CD4-positive, alpha-beta T cell (primary cell): ENCODE results near the gene SERPINA5. TPM values are rescaled to one million over a fixed set of nuclear protein-coding genes. Genes with fewer than 3 reads are reported as not detected.
"Not testable (repeated sequence)": the region's sequence is repeated elsewhere in the genome, so short reads cannot be mapped to it uniquely, and the experiment has no call there.

ENCODE experiments used
- ATAC-seq: fragments of 200-7000 bp; cut with Tn5 transposase; one replicate; pipeline ENCODE4 v1.10.0; 2022; ENCODE audit warnings: mild to moderate bottlenecking; ENCODE audit not compliant: poor library complexity
- CTCF ChIA-PET: fragments of 350-600 bp; sonication (Branson Sonifier 250); formaldehyde crosslinking; loops from one replicate; lab custom pipeline; 2021; ENCODE audit warnings: antibody characterized with exemption, inconsistent platforms; lab: Charles Lee
- POLR2A ChIA-PET: fragments of 350-600 bp; sonication (Branson Sonifier 250); formaldehyde crosslinking; loops from one replicate; lab custom pipeline; 2021; ENCODE audit warnings: antibody characterized with exemption, inconsistent platforms; lab: Charles Lee
- DNase-seq, 14 experiments: peaks; one replicate each; pipeline ENCODE4 v3.0.0-alpha.2; 2013 to 2020; ENCODE audit warnings: mixed read lengths in 2 of 14
- H3K27ac ChIP-seq, 2 donors: one replicate each; pipeline versions ENCODE4 v1.5.1 to v1.7.0; 2013; ENCODE audit warnings: low read length in 2 of 2, low read depth in 1 of 2, mild to moderate bottlenecking in 1 of 2
- H3K27me3 ChIP-seq, 2 experiments: 1 replicate in 1 of 2; 2 replicates in 1 of 2; pipeline versions ENCODE4 v1.6.1 to v1.7.0; 2013; ENCODE audit warnings: low read length in 2 of 2, control low read depth in 1 of 2, mild to moderate bottlenecking in 1 of 2, moderate library complexity in 1 of 2; ENCODE audit not compliant: insufficient read depth in 2 of 2, control insufficient read depth in 1 of 2
- H3K36me3 ChIP-seq: one replicate; pipeline ENCODE4 v1.6.1; 2013; ENCODE audit warnings: low read length, control low read depth; ENCODE audit not compliant: insufficient read depth
- H3K4me1 ChIP-seq: one replicate; pipeline ENCODE4 v1.6.1; 2013; ENCODE audit warnings: low read length, control low read depth; ENCODE audit not compliant: insufficient read depth
- H3K4me3 ChIP-seq: one replicate; pipeline ENCODE4 v1.5.1; 2013; ENCODE audit warnings: mild to moderate bottlenecking, low read length, moderate library complexity
- H3K9me3 ChIP-seq, 2 experiments: 1 replicate in 1 of 2; 2 replicates in 1 of 2; pipeline versions ENCODE4 v1.6.1 to v1.7.0; 2013; ENCODE audit warnings: low read length in 2 of 2, mild to moderate bottlenecking in 2 of 2, control low read depth in 1 of 2, moderate library complexity in 1 of 2; ENCODE audit not compliant: control insufficient read depth in 1 of 2, insufficient read depth in 1 of 2
- H3K27ac Mint-ChIP-seq: one replicate; pipeline ENCODE4 v1.8.0; 2020; ENCODE audit warnings: mixed read lengths
- H3K27me3 Mint-ChIP-seq: one replicate; pipeline ENCODE4 v1.8.0; 2021; ENCODE audit warnings: mixed read lengths
- H3K36me3 Mint-ChIP-seq: one replicate; pipeline ENCODE4 v1.8.0; 2021; ENCODE audit warnings: low read depth, mixed read lengths
- H3K4me1 Mint-ChIP-seq: one replicate; pipeline ENCODE4 v1.8.0; 2021; ENCODE audit warnings: low read depth, mixed read lengths
- H3K4me3 Mint-ChIP-seq: one replicate; pipeline ENCODE4 v1.8.0; 2020; ENCODE audit warnings: mild to moderate bottlenecking, mixed read lengths
- H3K9me3 Mint-ChIP-seq: one replicate; pipeline ENCODE4 v1.8.0; 2020; ENCODE audit warnings: mixed read lengths
- intact Hi-C, 2 experiments: fragments of 100-400 bp; cut with DNase I in 1 of 2; cut with micrococcal nuclease in 1 of 2; formaldehyde crosslinking; loops; one replicate each; pipeline versions ENCODE4 v1.15.1 to v1.9.0; 2023 to 2025; cut with DNase I, micrococcal nuclease
- total RNA-seq, 174 experiments: library from RNA in 2 of 174; stranded (reverse) in 2 of 174; gene quantifications; one replicate each; pipeline ENCODE4 v1.2.3 and lab custom pipeline; 2021 to 2026
- TF ChIP-seq, protein P1 (sequence below): fragments of 200-600 bp; IDR thresholded peaks from one replicate; pipeline ENCODE4 v1.8.0; 2022; ENCODE audit warnings: antibody characterized with exemption, mild to moderate bottlenecking

Gene SERPINA5
- total RNA-seq, 2 experiments from 2014 or later, result not detected

DNA sequence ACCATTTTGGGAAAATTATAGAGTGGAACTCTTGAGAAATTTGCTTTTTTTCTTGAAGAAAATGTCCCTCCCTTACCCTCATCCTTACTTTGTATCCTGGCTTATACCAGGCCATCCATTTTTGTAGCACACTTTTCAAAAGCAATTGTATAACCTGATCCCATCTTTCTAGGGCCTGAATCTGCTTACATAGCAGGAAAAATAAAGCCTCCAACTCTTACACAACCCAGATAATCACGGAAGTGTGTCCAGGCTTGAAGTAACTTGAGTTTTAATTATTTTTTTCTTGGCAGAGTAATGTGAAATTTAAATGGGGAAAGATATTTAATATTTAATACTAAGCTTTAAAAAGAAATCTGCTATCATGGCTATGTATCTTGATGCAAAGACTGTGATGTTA is 53.9 kb downstream of the SERPINA5 start:
- Mint-ChIP-seq H3K4me3 (no peak overlapping the region), H3K27ac (no peak overlapping the region), H3K27me3 (peaks cover 20% of the 10 kb centered on the region), H3K36me3 (no peaks in the 10 kb centered on the region), H3K9me3 (no peaks in the 10 kb centered on the region), H3K4me1 (no peaks in the 10 kb centered on the region)
- DNase-seq (no peak), ATAC-seq (no peak)
- Histone ChIP-seq H3K27me3 (peaks cover 0 to 2% of the 10 kb centered on the region in 2 experiments), H3K27ac (no peak overlapping the region), H3K36me3 (no peaks in the 10 kb centered on the region), H3K9me3 (no peaks in the 10 kb centered on the region), H3K4me3 (no peak overlapping the region), H3K4me1 (no peaks in the 10 kb centered on the region)
- intact Hi-C loops, result no loop called here
- TF ChIP-seq, protein P1, sequence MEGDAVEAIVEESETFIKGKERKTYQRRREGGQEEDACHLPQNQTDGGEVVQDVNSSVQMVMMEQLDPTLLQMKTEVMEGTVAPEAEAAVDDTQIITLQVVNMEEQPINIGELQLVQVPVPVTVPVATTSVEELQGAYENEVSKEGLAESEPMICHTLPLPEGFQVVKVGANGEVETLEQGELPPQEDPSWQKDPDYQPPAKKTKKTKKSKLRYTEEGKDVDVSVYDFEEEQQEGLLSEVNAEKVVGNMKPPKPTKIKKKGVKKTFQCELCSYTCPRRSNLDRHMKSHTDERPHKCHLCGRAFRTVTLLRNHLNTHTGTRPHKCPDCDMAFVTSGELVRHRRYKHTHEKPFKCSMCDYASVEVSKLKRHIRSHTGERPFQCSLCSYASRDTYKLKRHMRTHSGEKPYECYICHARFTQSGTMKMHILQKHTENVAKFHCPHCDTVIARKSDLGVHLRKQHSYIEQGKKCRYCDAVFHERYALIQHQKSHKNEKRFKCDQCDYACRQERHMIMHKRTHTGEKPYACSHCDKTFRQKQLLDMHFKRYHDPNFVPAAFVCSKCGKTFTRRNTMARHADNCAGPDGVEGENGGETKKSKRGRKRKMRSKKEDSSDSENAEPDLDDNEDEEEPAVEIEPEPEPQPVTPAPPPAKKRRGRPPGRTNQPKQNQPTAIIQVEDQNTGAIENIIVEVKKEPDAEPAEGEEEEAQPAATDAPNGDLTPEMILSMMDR, result no peak
- POLR2A ChIA-PET, result no interaction called here
- CTCF ChIA-PET, result no interaction called here

DNA sequence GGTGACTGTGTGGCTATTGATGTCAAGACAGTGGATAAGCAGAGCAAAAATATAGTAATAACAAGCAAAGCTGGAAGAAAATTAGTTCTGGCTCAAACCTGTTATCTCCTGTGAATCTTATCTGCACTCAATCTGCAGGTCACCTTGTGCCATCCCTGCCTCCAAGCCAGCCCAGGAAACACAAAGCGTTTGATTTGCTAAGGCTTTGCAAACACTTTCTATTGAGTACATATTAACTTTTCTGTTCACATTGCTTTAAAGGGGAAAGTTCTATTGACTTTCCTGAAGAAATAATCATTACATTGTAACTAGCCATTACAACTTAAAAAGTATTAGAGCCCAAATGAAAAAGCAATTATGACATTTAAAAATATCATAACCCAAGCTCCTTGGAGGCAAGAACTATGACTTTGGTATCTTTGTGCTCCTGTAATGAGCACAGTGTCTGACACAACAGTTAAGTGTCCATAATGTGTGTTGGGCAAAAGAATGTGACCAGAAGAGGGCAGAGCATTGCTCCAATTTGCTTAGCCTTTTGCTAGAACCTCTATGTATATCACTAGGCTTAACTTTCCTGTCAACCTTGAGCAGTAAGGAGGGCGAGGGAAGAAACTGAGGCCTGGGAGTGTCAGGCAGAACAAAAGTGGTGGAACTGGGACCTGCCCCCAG is 55.7 kb downstream of the SERPINA5 start:
- POLR2A ChIA-PET, result no interaction called here
- CTCF ChIA-PET, result no interaction called here
- Histone ChIP-seq H3K27me3 (peaks cover 0 to 2% of the 10 kb centered on the region in 2 experiments), H3K4me3 (no peak overlapping the region), H3K9me3 (peaks cover 0 to 8% of the 10 kb centered on the region in 2 experiments), H3K36me3 (no peaks in the 10 kb centered on the region), H3K4me1 (no peaks in the 10 kb centered on the region), H3K27ac (no peak overlapping the region)
- no peak overlapping the region for H3K4me3 Mint-ChIP-seq
- H3K27ac Mint-ChIP-seq, result no peak overlapping the region
- H3K36me3 Mint-ChIP-seq, result no peaks in the 10 kb centered on the region
- H3K27me3 Mint-ChIP-seq, result peaks cover 12% of the 10 kb centered on the region
- TF ChIP-seq, protein P1, result no peak
- H3K9me3 Mint-ChIP-seq, result no peaks in the 10 kb centered on the region
- intact Hi-C loops, result no loop called here
- no peak for DNase-seq
- no peak for ATAC-seq
- H3K4me1 Mint-ChIP-seq, result no peaks in the 10 kb centered on the region

DNA sequence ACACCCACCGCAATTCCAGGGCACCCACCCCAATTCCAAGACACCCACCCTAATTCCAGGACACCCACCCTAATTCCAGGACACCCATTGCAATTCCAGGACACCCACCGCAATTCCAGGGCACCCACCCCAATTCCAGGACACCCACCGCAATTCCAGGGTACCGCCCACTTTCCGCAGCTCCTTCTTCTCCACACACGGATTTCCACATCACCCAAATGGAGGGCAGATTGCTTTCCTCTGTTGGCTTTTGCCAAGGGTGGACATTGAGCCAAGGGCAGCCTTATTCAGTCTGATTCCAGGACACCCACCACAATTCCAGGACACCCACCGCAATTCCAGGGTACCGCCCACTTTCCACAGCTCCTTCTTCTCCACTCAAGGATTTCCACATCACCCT is 56.6 kb downstream of the SERPINA5 start:
- intact Hi-C loops, H3K27ac ChIP-seq, POLR2A ChIA-PET, H3K4me3 ChIP-seq, H3K27me3 ChIP-seq, DNase-seq, H3K36me3 ChIP-seq, H3K4me3 Mint-ChIP-seq, H3K36me3 Mint-ChIP-seq, H3K9me3 ChIP-seq, H3K27ac Mint-ChIP-seq, H3K9me3 Mint-ChIP-seq, CTCF ChIA-PET, ATAC-seq, H3K4me1 Mint-ChIP-seq, H3K4me1 ChIP-seq: not testable (repeated sequence)
- peaks cover 12% of the 10 kb centered on the region for H3K27me3 Mint-ChIP-seq

DNA sequence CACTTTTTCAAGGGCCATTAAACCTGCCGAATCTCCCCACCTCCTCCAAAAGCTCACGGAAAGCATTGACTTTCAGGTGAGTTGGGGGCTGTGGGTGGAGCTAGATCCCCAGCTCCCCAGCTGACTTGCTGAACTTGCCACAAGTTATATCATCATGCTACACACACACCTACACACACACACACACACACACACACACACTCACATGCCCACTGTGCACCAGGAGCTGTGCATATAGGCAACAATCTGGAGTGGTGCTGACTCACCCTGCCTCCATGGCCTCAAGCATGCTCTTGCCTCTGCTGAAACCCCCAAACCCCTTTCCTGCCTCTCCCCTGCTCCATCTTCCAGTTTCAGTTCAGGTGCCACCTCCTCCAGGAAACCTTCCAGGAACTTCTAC is 57.1 kb downstream of the SERPINA5 start:
- Mint-ChIP-seq H3K4me1 (no peaks in the 10 kb centered on the region), H3K4me3 (no peak overlapping the region), H3K27me3 (peaks cover 12% of the 10 kb centered on the region), H3K27ac (no peak overlapping the region), H3K9me3 (no peaks in the 10 kb centered on the region), H3K36me3 (no peaks in the 10 kb centered on the region)
- H3K9me3 ChIP-seq, result peaks cover 0 to 12% of the 10 kb centered on the region in 2 experiments
- H3K27ac ChIP-seq, result no peak overlapping the region
- H3K36me3 ChIP-seq, result no peaks in the 10 kb centered on the region
- no peak overlapping the region for H3K4me3 ChIP-seq
- no peaks in the 10 kb centered on the region for H3K4me1 ChIP-seq
- intact Hi-C loops, result no loop called here
- DNase-seq (no peak), ATAC-seq (no peak)
- H3K27me3 ChIP-seq, result peaks cover 0 to 2% of the 10 kb centered on the region in 2 experiments
- CTCF ChIA-PET, result no interaction called here
- POLR2A ChIA-PET, result no interaction called here
- TF ChIP-seq, protein P1, result no peak
